OCI-M1 (cell line): ENCODE data around the gene BCAN.

ENCODE experiments used
- DNase-seq: peaks from one replicate; lab custom pipeline; 2025; lab: John Stamatoyannopoulos, UW

Gene BCAN

GRCh38 chr1:156643049-156643777 lies 1.3 kb downstream of the BCAN start:
- DNase-seq: no peak

- DNase-seq: peak; percentile 48
Observed at GRCh38 chr1:156643778-156644092, 1.8 kb downstream of the BCAN start.

GRCh38 chr1:156644146-156644545 lies 2.2 kb downstream of the BCAN start:
- DNase-seq: no peak

- DNase-seq: no peak
Observed at GRCh38 chr1:156644640-156645039, 2.7 kb downstream of the BCAN start.

GRCh38 chr1:156645056-156645455 lies 3.1 kb downstream of the BCAN start:
- no peak for DNase-seq

- no peak for DNase-seq
Observed at GRCh38 chr1:156645666-156646065, 3.7 kb downstream of the BCAN start.

- DNase-seq: no peak
Observed at GRCh38 chr1:156646738-156647211, 4.9 kb downstream of the BCAN start.

- DNase-seq: no peak
Observed at GRCh38 chr1:156647351-156647750, 5.4 kb downstream of the BCAN start.

GRCh38 chr1:156648496-156648895 lies 6.6 kb downstream of the BCAN start:
- no peak for DNase-seq

GRCh38 chr1:156648951-156649350 lies 7.0 kb downstream of the BCAN start:
- no peak for DNase-seq

GRCh38 chr1:156652131-156652991 lies 10.4 kb downstream of the BCAN start:
- DNase-seq: peak; percentile 71

GRCh38 chr1:156652992-156653355 lies 11.1 kb downstream of the BCAN start:
- no peak for DNase-seq

GRCh38 chr1:156654700-156655099 lies 12.8 kb downstream of the BCAN start:
- no peak for DNase-seq

GRCh38 chr1:156655151-156655903 lies 13.4 kb downstream of the BCAN start:
- DNase-seq: no peak

- no peak for DNase-seq
Observed at GRCh38 chr1:156655904-156656516, 14.1 kb downstream of the BCAN start.

- peak; percentile 79 for DNase-seq
Observed at GRCh38 chr1:156656806-156657740, 15.2 kb downstream of the BCAN start.

GRCh38 chr1:156657741-156658319 lies 15.9 kb downstream of the BCAN start:
- peak; percentile 26 for DNase-seq

- no peak for DNase-seq
Observed at GRCh38 chr1:156658496-156658895, 16.6 kb downstream of the BCAN start.

GRCh38 chr1:156658945-156659574 lies 17.1 kb downstream of the BCAN start:
- no peak for DNase-seq

GRCh38 chr1:156659661-156659987 lies 17.7 kb downstream of the BCAN start:
- no peak for DNase-seq
